ENCODE results near the gene ARHGAP15. TPM values are rescaled to one million over a fixed set of nuclear protein-coding genes. Genes with fewer than 3 reads are reported as not detected.
A peak's percentile ranks its signal among the peaks of the same experiment; 100 is the strongest.

ARHGAP15 gene
- total RNA-seq, 1 donor from 2014 or later: not detected

DNA sequence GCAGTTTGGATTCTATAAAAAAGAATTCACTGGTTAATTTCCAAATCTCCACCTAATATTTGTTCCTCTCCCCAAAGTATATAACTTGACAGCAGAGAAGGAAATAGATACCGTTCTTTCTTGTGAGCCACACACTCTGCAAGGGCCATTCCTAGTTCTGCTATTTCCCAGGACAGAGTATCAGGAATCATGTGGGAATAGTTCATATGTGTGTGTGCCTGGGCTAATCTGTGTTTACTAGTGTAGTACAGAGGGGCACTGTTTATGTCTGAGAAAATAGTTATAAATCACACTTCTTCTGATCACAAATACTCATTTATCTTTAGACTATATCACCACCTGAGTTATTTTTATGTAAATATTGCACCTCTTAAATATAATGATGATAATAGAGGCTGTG lies 296.7 kb downstream of the ARHGAP15 start:
- Histone ChIP-seq H3K9me3 (ENCODE audit: insufficient read depth, low read depth, low read length) (no peaks in the 10 kb centered on the region), H3K4me3 (ENCODE audit: insufficient read depth, low read depth, low read length) (no peak overlapping the region), H3K36me3 (ENCODE audit: insufficient read depth, low read length) (no peaks in the 10 kb centered on the region), H3K27me3 (ENCODE audit: insufficient read depth, low read length) (no peaks in the 10 kb centered on the region), H3K27ac (ENCODE audit: low read depth, low read length) (peak overlapping the region; percentile 63), H3K79me2 (ENCODE audit: insufficient read depth, low read length) (no peaks in the 10 kb centered on the region), H3K9ac (ENCODE audit: low read length) (no peak overlapping the region), H2AFZ (ENCODE audit: low read depth, low read length) (no peak overlapping the region), H3K4me2 (ENCODE audit: low read length) (peak overlapping the region; percentile 37), H3K4me1 (ENCODE audit: insufficient read depth, low read length) (peaks cover 6% of the 10 kb centered on the region), H4K20me1 (ENCODE audit: insufficient read depth, low read length) (no peaks in the 10 kb centered on the region)
- H3K27ac Mint-ChIP-seq (ENCODE audit: unreplicated experiment): peak overlapping the region; percentile 83
- H3K4me3 Mint-ChIP-seq (ENCODE audit: unreplicated experiment): no peak overlapping the region
- H3K9me3 Mint-ChIP-seq (ENCODE audit: unreplicated experiment): no peaks in the 10 kb centered on the region
- no peaks in the 10 kb centered on the region for H3K36me3 Mint-ChIP-seq (ENCODE audit: low read depth, unreplicated experiment)
- H3K27me3 Mint-ChIP-seq (ENCODE audit: low read depth, unreplicated experiment): no peaks in the 10 kb centered on the region
- FAIRE-seq (no peak), DNase-seq (ENCODE audit: low read depth) (no peak)
- peaks cover 17% of the 10 kb centered on the region for H3K4me1 Mint-ChIP-seq (ENCODE audit: low read depth, unreplicated experiment)
- TF ChIP-seq, protein P1, sequence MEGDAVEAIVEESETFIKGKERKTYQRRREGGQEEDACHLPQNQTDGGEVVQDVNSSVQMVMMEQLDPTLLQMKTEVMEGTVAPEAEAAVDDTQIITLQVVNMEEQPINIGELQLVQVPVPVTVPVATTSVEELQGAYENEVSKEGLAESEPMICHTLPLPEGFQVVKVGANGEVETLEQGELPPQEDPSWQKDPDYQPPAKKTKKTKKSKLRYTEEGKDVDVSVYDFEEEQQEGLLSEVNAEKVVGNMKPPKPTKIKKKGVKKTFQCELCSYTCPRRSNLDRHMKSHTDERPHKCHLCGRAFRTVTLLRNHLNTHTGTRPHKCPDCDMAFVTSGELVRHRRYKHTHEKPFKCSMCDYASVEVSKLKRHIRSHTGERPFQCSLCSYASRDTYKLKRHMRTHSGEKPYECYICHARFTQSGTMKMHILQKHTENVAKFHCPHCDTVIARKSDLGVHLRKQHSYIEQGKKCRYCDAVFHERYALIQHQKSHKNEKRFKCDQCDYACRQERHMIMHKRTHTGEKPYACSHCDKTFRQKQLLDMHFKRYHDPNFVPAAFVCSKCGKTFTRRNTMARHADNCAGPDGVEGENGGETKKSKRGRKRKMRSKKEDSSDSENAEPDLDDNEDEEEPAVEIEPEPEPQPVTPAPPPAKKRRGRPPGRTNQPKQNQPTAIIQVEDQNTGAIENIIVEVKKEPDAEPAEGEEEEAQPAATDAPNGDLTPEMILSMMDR (IDR thresholded peaks at IDR 0.05; ENCODE audit: insufficient read depth, low read depth, low read length): no peak

DNA sequence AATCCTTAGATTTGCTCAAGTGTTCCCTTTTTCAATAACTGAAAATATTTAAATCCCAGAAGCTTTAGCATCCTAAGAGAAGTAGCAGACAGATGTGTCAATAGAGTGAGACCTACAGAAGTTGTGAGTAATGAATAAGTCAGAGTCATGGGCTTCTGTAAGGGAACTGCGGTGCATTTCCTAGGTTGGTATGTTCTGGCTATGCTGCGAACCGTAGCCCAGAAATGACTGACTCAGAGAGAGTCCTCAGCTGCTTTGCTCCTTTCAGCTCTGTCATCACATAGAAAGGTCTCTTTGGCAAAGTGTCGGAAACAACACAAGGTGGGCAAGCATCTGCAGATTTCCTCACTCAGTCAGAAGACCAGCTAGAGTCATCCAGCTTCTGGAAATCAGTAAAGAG lies 297.1 kb downstream of the ARHGAP15 start:
- Histone ChIP-seq H3K27ac (ENCODE audit: low read depth, low read length) (peak overlapping the region; percentile 63), H3K9me3 (ENCODE audit: insufficient read depth, low read depth, low read length) (no peaks in the 10 kb centered on the region), H3K4me3 (ENCODE audit: insufficient read depth, low read depth, low read length) (no peak overlapping the region), H3K27me3 (ENCODE audit: insufficient read depth, low read length) (no peaks in the 10 kb centered on the region), H3K4me2 (ENCODE audit: low read length) (peak overlapping the region; percentile 37), H3K9ac (ENCODE audit: low read length) (no peak overlapping the region), H3K4me1 (ENCODE audit: insufficient read depth, low read length) (peaks cover 6% of the 10 kb centered on the region), H3K79me2 (ENCODE audit: insufficient read depth, low read length) (no peaks in the 10 kb centered on the region), H3K36me3 (ENCODE audit: insufficient read depth, low read length) (no peaks in the 10 kb centered on the region), H2AFZ (ENCODE audit: low read depth, low read length) (no peak overlapping the region), H4K20me1 (ENCODE audit: insufficient read depth, low read length) (no peaks in the 10 kb centered on the region)
- Mint-ChIP-seq H3K4me1 (ENCODE audit: low read depth, unreplicated experiment) (peaks cover 17% of the 10 kb centered on the region), H3K27me3 (ENCODE audit: low read depth, unreplicated experiment) (no peaks in the 10 kb centered on the region), H3K36me3 (ENCODE audit: low read depth, unreplicated experiment) (no peaks in the 10 kb centered on the region), H3K9me3 (ENCODE audit: unreplicated experiment) (no peaks in the 10 kb centered on the region), H3K27ac (ENCODE audit: unreplicated experiment) (peak overlapping the region; percentile 89), H3K4me3 (ENCODE audit: unreplicated experiment) (no peak overlapping the region)
- no peak for TF ChIP-seq EZH2 (IDR thresholded peaks at IDR 0.05; ENCODE audit: insufficient read depth, low read length)
- TF ChIP-seq, protein P1 (IDR thresholded peaks at IDR 0.05; ENCODE audit: insufficient read depth, low read depth, low read length): no peak
- FAIRE-seq: peak; percentile 82
- DNase-seq (ENCODE audit: low read depth): peak; percentile 92

DNA sequence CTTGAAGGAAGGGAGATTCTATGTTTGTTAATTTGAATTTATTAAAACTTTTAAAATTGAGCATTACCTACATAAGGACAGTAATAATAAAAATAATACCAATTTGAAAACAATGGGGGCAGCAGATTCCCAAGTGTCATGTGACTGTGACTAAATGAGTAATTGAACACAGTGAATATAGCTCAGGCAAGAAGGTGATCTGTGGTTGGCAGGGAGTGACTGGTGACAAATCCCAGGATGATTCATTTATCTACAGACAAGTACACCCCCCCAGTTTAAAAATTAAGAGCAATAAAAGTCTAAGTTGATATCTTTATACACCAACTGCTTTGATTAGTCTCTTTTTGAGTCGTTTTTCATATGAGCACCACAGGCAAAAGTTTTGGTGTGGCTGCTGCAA lies 299.5 kb downstream of the ARHGAP15 start:
- Histone ChIP-seq H3K9ac (ENCODE audit: low read length) (no peak overlapping the region), H3K27me3 (ENCODE audit: insufficient read depth, low read length) (no peaks in the 10 kb centered on the region), H3K4me2 (ENCODE audit: low read length) (no peak overlapping the region), H3K4me1 (ENCODE audit: insufficient read depth, low read length) (peaks cover 6% of the 10 kb centered on the region), H2AFZ (ENCODE audit: low read depth, low read length) (no peak overlapping the region), H3K4me3 (ENCODE audit: insufficient read depth, low read depth, low read length) (no peak overlapping the region), H3K79me2 (ENCODE audit: insufficient read depth, low read length) (no peaks in the 10 kb centered on the region), H3K9me3 (ENCODE audit: insufficient read depth, low read depth, low read length) (no peaks in the 10 kb centered on the region), H3K36me3 (ENCODE audit: insufficient read depth, low read length) (no peaks in the 10 kb centered on the region), H3K27ac (ENCODE audit: low read depth, low read length) (no peak overlapping the region), H4K20me1 (ENCODE audit: insufficient read depth, low read length) (no peaks in the 10 kb centered on the region)
- H3K27ac Mint-ChIP-seq (ENCODE audit: unreplicated experiment): no peak overlapping the region
- DNase-seq (ENCODE audit: low read depth): no peak
- H3K9me3 Mint-ChIP-seq (ENCODE audit: unreplicated experiment): no peaks in the 10 kb centered on the region
- H3K4me3 Mint-ChIP-seq (ENCODE audit: unreplicated experiment): no peak overlapping the region
- FAIRE-seq: no peak
- no peaks in the 10 kb centered on the region for H3K36me3 Mint-ChIP-seq (ENCODE audit: low read depth, unreplicated experiment)
- H3K27me3 Mint-ChIP-seq (ENCODE audit: low read depth, unreplicated experiment): no peaks in the 10 kb centered on the region
- peaks cover 12% of the 10 kb centered on the region for H3K4me1 Mint-ChIP-seq (ENCODE audit: low read depth, unreplicated experiment)
- TF ChIP-seq EZH2 (IDR thresholded peaks at IDR 0.05; ENCODE audit: insufficient read depth, low read length): no peak
- TF ChIP-seq, protein P1 (IDR thresholded peaks at IDR 0.05; ENCODE audit: insufficient read depth, low read depth, low read length): no peak
